CD4-positive, alpha-beta memory T cell (primary cell): ENCODE data around the gene RTF1. TPM values are rescaled to one million over a fixed set of nuclear protein-coding genes. Genes with fewer than 3 reads are reported as not detected.

Experiments used
- CTCF ChIA-PET: fragments of 350-600 bp; sonication (Branson Sonifier 250); formaldehyde crosslinking; loops from one replicate; lab custom pipeline; 2021; ENCODE audit warnings: inconsistent platforms; ENCODE audit not compliant: partially characterized antibody; lab: Charles Lee
- POLR2A ChIA-PET: fragments of 350-600 bp; sonication (Branson Sonifier 250); formaldehyde crosslinking; loops from one replicate; lab custom pipeline; 2021; ENCODE audit not compliant: partially characterized antibody; lab: Charles Lee
- DNase-seq, 5 donors: peaks; one replicate each; pipeline versions ENCODE4 v3.0.0 to v3.0.0-alpha.2; 2020 to 2022; ENCODE audit warnings: mixed read lengths in 1 of 5
- H3K27ac ChIP-seq: one replicate; pipeline ENCODE4 v1.7.0; 2013; ENCODE audit warnings: low read depth, low read length
- H3K27me3 ChIP-seq: 2 replicates; pipeline ENCODE4 v1.7.0; 2013; ENCODE audit warnings: mild to moderate bottlenecking, low read length, moderate library complexity; ENCODE audit not compliant: insufficient read depth
- H3K36me3 ChIP-seq: 2 replicates; pipeline ENCODE4 v1.7.0; 2013; ENCODE audit warnings: mild to moderate bottlenecking, low read length, moderate library complexity; ENCODE audit not compliant: insufficient read depth
- H3K4me1 ChIP-seq: 2 replicates; pipeline ENCODE4 v1.7.0; 2013; ENCODE audit warnings: mild to moderate bottlenecking, low read length, moderate library complexity; ENCODE audit not compliant: insufficient read depth
- H3K4me3 ChIP-seq, 2 donors: one replicate each; pipeline ENCODE4 v1.7.0; 2013; ENCODE audit warnings: low read length in 2 of 2, mild to moderate bottlenecking in 1 of 2
- H3K9me3 ChIP-seq, 2 donors: one replicate each; pipeline ENCODE4 v1.7.0; 2013; ENCODE audit warnings: low read length in 2 of 2, control low read depth in 1 of 2; ENCODE audit not compliant: control insufficient read depth in 1 of 2
- H3K27ac Mint-ChIP-seq, 7 donors: one replicate each; pipeline ENCODE4 v1.8.0; 2020 to 2021; ENCODE audit warnings: mixed read lengths in 7 of 7, mild to moderate bottlenecking in 6 of 7, inconsistent platforms in 3 of 7, moderate library complexity in 3 of 7
- H3K27me3 Mint-ChIP-seq, 2 donors: one replicate each; pipeline ENCODE4 v1.8.0; 2020 to 2021; ENCODE audit warnings: mixed read lengths in 2 of 2
- H3K36me3 Mint-ChIP-seq, 2 donors: one replicate each; pipeline ENCODE4 v1.8.0; 2020 to 2021; ENCODE audit warnings: mixed read lengths in 2 of 2, inconsistent platforms in 1 of 2, mild to moderate bottlenecking in 1 of 2
- H3K4me1 Mint-ChIP-seq, 4 donors: one replicate each; pipeline ENCODE4 v1.8.0; 2020 to 2021; ENCODE audit warnings: mixed read lengths in 4 of 4, mild to moderate bottlenecking in 1 of 4
- H3K4me3 Mint-ChIP-seq, 8 donors: one replicate each; pipeline ENCODE4 v1.8.0; 2020 to 2021; ENCODE audit warnings: mixed read lengths in 8 of 8, mild to moderate bottlenecking in 7 of 8, moderate library complexity in 6 of 8, inconsistent platforms in 3 of 8
- H3K9me3 Mint-ChIP-seq, 8 donors: one replicate each; pipeline ENCODE4 v1.8.0; 2020 to 2021; ENCODE audit warnings: mixed read lengths in 8 of 8, mild to moderate bottlenecking in 5 of 8, inconsistent platforms in 3 of 8, moderate library complexity in 1 of 8
- intact Hi-C: fragments of 100-400 bp; cut with micrococcal nuclease; formaldehyde crosslinking; loops from one replicate; pipeline ENCODE4 v1.15.1; 2023
- polyA plus RNA-seq, 2 donors: library from polyadenylated mRNA; unstranded; fragments of 300-500 nt; fragmentation: Illumina TruSeq; gene quantifications; one replicate each; pipeline ENCODE4 v1.2.3, GENCODE V29; 2021
- total RNA-seq, 2 experiments: library from RNA; stranded (reverse); gene quantifications; one replicate each; pipeline ENCODE4 v1.2.3, GENCODE V29; 2021

Gene RTF1
- total and polyA plus RNA-seq, 4 experiments from 2014 or later, result 7.4 to 35.9 (median 30.8) TPM

- Histone ChIP-seq H3K4me1 (peaks cover 26% of the 10 kb centered on the region), H3K27me3 (no peaks in the 10 kb centered on the region), H3K9me3 (no peaks in the 10 kb centered on the region), H3K4me3 (no peak overlapping the region), H3K36me3 (no peaks in the 10 kb centered on the region), H3K27ac (no peak overlapping the region)
- no peak overlapping the region for H3K4me3 Mint-ChIP-seq
- ChIA-PET CTCF (no interaction called here), POLR2A (no interaction called here)
- no peaks in the 10 kb centered on the region for H3K27me3 Mint-ChIP-seq
- intact Hi-C loops, result no loop called here
- no peak for DNase-seq
- no peak overlapping the region for H3K27ac Mint-ChIP-seq
- peaks cover 0 to 4% of the 10 kb centered on the region in 2 donors for H3K36me3 Mint-ChIP-seq
- peaks cover 15 to 35% (median 29%) of the 10 kb centered on the region in 4 donors for H3K4me1 Mint-ChIP-seq
- H3K9me3 Mint-ChIP-seq, result no peaks in the 10 kb centered on the region
Observed at GRCh38 chr15:41487381-41487780, 70.5 kb downstream of the RTF1 start.

GRCh38 chr15:41487802-41488201, 70.9 kb downstream of the RTF1 start:
- DNase-seq, result no peak
- intact Hi-C loops, result no loop called here

DNA sequence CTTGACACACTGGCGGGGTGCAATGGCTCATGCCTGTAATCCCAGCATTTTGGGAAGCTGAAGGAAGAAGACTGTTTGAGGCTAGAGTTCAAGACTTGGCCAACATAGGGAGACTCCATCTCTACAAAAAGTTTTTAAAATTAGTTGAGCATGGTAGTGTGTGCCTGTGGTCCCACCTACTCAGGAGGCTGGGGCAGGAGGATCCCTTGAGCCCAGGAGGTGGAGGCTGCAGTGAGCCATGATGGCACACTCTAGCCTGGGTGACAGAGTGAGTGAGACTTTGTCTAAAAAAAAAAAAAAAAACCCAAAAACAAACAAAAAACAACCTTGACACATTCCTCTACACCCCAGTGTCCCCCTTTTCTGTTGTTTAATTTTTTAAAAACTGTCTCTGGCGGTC, 72.7 kb downstream of the RTF1 start:
- ChIA-PET POLR2A (no interaction called here), CTCF (interaction anchor here (1.7 kb wide), 1 partner anchor 24 kb away, joined by 4 read pairs; no protein-coding TSS in a partner anchor)
- no peaks in the 10 kb centered on the region for H3K27me3 Mint-ChIP-seq
- no peaks in the 10 kb centered on the region for H3K9me3 ChIP-seq
- peaks cover 23% of the 10 kb centered on the region for H3K4me1 ChIP-seq
- intact Hi-C loops, result no loop called here
- no peaks in the 10 kb centered on the region for H3K36me3 ChIP-seq
- no peak for DNase-seq
- H3K4me3 Mint-ChIP-seq, result peak overlapping the region in 1 of 8 donors; percentile 35
- H3K27ac ChIP-seq, result no peak overlapping the region
- no peaks in the 10 kb centered on the region for H3K9me3 Mint-ChIP-seq
- H3K4me1 Mint-ChIP-seq, result peaks cover 9 to 22% (median 19%) of the 10 kb centered on the region in 4 donors
- H3K36me3 Mint-ChIP-seq, result peaks cover 0 to 2% of the 10 kb centered on the region in 2 donors
- H3K27me3 ChIP-seq, result no peaks in the 10 kb centered on the region
- H3K4me3 ChIP-seq, result no peak overlapping the region
- H3K27ac Mint-ChIP-seq, result no peak overlapping the region

More at GRCh38 chr15:41487802-41488201, 70.9 kb downstream of the RTF1 start:
- POLR2A ChIA-PET, result no interaction called here
- Histone ChIP-seq H3K27ac (no peak overlapping the region), H3K27me3 (no peaks in the 10 kb centered on the region), H3K4me3 (no peak overlapping the region), H3K36me3 (no peaks in the 10 kb centered on the region), H3K9me3 (no peaks in the 10 kb centered on the region), H3K4me1 (peaks cover 26% of the 10 kb centered on the region)
- H3K4me1 Mint-ChIP-seq, result peaks cover 15 to 35% (median 29%) of the 10 kb centered on the region in 4 donors
- peak overlapping the region in 3 of 7 donors; percentile 3 to 31 (median 18) for H3K27ac Mint-ChIP-seq
- no peaks in the 10 kb centered on the region for H3K27me3 Mint-ChIP-seq
- no peaks in the 10 kb centered on the region for H3K9me3 Mint-ChIP-seq
- H3K36me3 Mint-ChIP-seq, result peaks cover 0 to 3% of the 10 kb centered on the region in 2 donors
- peak overlapping the region in 1 of 8 donors; percentile 26 for H3K4me3 Mint-ChIP-seq
- CTCF ChIA-PET, result no interaction called here

GRCh38 chr15:41490355-41490754, 73.5 kb downstream of the RTF1 start:
- Histone ChIP-seq H3K27ac (no peak overlapping the region), H3K4me1 (peaks cover 30% of the 10 kb centered on the region), H3K9me3 (no peaks in the 10 kb centered on the region), H3K36me3 (no peaks in the 10 kb centered on the region), H3K4me3 (no peak overlapping the region), H3K27me3 (peaks cover 6% of the 10 kb centered on the region)
- H3K4me3 Mint-ChIP-seq, result no peak overlapping the region
- H3K36me3 Mint-ChIP-seq, result peaks cover 0 to 2% of the 10 kb centered on the region in 2 donors
- ChIA-PET POLR2A (no interaction called here), CTCF (no interaction called here)
- intact Hi-C loops, result no loop called here
- no peak overlapping the region for H3K27ac Mint-ChIP-seq
- H3K9me3 Mint-ChIP-seq, result no peaks in the 10 kb centered on the region
- peaks cover 0 to 3% of the 10 kb centered on the region in 2 donors for H3K27me3 Mint-ChIP-seq
- peaks cover 11 to 22% (median 19%) of the 10 kb centered on the region in 4 donors for H3K4me1 Mint-ChIP-seq
- DNase-seq, result no peak

DNA sequence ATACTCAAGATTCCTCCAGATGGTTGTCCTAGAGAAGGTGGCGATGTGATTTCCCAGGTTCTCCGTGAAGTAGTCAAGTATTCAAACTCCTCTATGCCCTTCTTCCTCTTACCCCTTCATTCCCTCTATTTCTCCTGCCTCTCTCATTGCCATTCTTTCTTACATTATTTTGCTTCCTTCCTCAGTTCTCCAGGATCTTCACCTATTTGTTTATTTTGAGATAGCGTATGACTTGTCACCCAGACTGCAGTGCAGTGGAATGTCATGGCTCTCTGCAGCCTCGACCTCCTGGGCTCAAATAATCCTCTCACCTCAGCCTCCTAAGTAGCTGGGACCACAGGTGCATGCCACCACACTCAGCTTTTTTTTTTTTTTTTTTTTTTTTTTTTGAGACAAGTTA, 75.0 kb downstream of the RTF1 start:
- no peaks in the 10 kb centered on the region for H3K9me3 ChIP-seq
- Mint-ChIP-seq H3K9me3 (no peaks in the 10 kb centered on the region), H3K27ac (peak overlapping the region in 1 of 7 donors; percentile 7), H3K4me3 (peak overlapping the region in 2 of 8 donors; percentile 5 to 45), H3K36me3 (peaks cover 0 to 2% of the 10 kb centered on the region in 2 donors), H3K27me3 (peaks cover 5 to 9% of the 10 kb centered on the region in 2 donors), H3K4me1 (peaks cover 11 to 27% (median 19%) of the 10 kb centered on the region in 4 donors)
- H3K27me3 ChIP-seq, result peaks cover 15% of the 10 kb centered on the region
- POLR2A ChIA-PET, result no interaction called here
- H3K4me3 ChIP-seq, result no peak overlapping the region
- no peaks in the 10 kb centered on the region for H3K36me3 ChIP-seq
- intact Hi-C loops, result no loop called here
- no peak overlapping the region for H3K27ac ChIP-seq
- H3K4me1 ChIP-seq, result peaks cover 39% of the 10 kb centered on the region
- CTCF ChIA-PET, result interaction anchor here (0.6 to 2.2 kb wide), 2 partner anchors 15 to 81 kb away, joined by 3 to 7 read pairs; no protein-coding TSS in a partner anchor
- no peak for DNase-seq

- H3K4me1 ChIP-seq, result peaks cover 39% of the 10 kb centered on the region
- H3K36me3 ChIP-seq, result no peaks in the 10 kb centered on the region
- H3K4me3 Mint-ChIP-seq, result peak overlapping the region; percentile 79 to 91 (median 87)
- H3K4me1 Mint-ChIP-seq, result peaks cover 11 to 27% (median 18%) of the 10 kb centered on the region in 4 donors
- H3K27me3 Mint-ChIP-seq, result peaks cover 9 to 13% of the 10 kb centered on the region in 2 donors
- no peaks in the 10 kb centered on the region for H3K9me3 ChIP-seq
- peak overlapping the region; percentile 27 to 55 for H3K4me3 ChIP-seq
- no peaks in the 10 kb centered on the region for H3K9me3 Mint-ChIP-seq
- peak overlapping the region in 6 of 7 donors; percentile 42 to 79 (median 57) for H3K27ac Mint-ChIP-seq
- H3K27ac ChIP-seq, result no peak overlapping the region
- POLR2A ChIA-PET, result interaction anchor here (1.0 to 1.9 kb wide), 5 partner anchors 9 to 27 kb away, joined by 3 to 10 read pairs (median 4); no protein-coding TSS in a partner anchor
- intact Hi-C loops, result loop anchor here (1.0 kb wide), 1 partner anchor 10 kb away; no protein-coding TSS in a partner anchor
- CTCF ChIA-PET, result interaction anchor here (1.5 to 2.2 kb wide), 2 partner anchors 14 to 27 kb away, joined by 6 to 7 read pairs; no protein-coding TSS in a partner anchor
- peaks cover 0 to 2% of the 10 kb centered on the region in 2 donors for H3K36me3 Mint-ChIP-seq
- H3K27me3 ChIP-seq, result peaks cover 19% of the 10 kb centered on the region
- no peak for DNase-seq
Observed at GRCh38 chr15:41492597-41493204, 75.8 kb downstream of the RTF1 start.
